C4-2B (cell line): ENCODE data around the gene CWF19L2.
"Not testable (repeated sequence)": the region's sequence is repeated elsewhere in the genome, so short reads cannot be mapped to it uniquely, and the experiment has no call there.

Experiments
- H3K27ac ChIP-seq: fragments of 450-650 bp; 2 replicates; pipeline ENCODE4 v1.5.1; 2017
- ZFX ChIP-seq: fragments of 450-650 bp; IDR thresholded peaks from 2 replicates; pipeline ENCODE4 v1.6.1; 2017
- TF ChIP-seq, protein P1 (sequence below): fragments of 450-650 bp; conservative IDR thresholded peaks from 2 replicates; pipeline ENCODE4 v1.5.1; 2017; ENCODE audit warnings: mild to moderate bottlenecking

Gene CWF19L2

DNA sequence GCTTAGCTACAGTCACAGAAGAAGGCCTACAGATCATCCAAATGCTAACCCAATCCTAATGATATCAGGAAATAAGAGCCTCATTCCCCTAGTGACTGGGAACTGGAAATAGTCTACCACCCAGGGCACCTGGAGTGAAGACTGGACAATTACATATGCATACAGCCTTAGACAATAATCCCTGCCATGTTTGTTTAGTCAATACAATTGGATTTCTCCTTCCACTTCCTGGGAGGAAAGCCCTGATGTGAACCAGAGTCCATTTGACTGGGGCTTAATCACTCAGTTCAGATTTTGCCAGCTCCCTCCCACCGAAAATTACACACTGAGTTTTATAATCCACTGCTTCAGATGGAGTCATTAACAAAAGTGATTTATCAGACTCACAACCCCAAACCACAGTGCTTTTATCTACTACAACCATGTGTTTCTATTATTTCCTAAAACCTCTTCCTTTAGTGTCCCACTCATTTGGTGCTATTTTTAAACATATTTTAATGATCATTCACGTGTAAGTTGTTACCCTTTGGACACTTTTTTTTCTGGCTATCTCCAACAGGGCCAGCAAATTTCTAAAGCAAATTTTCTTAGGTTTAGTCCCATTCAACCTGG lies 29.9 kb downstream of the CWF19L2 start:
- TF ChIP-seq, protein P1, sequence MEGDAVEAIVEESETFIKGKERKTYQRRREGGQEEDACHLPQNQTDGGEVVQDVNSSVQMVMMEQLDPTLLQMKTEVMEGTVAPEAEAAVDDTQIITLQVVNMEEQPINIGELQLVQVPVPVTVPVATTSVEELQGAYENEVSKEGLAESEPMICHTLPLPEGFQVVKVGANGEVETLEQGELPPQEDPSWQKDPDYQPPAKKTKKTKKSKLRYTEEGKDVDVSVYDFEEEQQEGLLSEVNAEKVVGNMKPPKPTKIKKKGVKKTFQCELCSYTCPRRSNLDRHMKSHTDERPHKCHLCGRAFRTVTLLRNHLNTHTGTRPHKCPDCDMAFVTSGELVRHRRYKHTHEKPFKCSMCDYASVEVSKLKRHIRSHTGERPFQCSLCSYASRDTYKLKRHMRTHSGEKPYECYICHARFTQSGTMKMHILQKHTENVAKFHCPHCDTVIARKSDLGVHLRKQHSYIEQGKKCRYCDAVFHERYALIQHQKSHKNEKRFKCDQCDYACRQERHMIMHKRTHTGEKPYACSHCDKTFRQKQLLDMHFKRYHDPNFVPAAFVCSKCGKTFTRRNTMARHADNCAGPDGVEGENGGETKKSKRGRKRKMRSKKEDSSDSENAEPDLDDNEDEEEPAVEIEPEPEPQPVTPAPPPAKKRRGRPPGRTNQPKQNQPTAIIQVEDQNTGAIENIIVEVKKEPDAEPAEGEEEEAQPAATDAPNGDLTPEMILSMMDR = no peak
- no peak for TF ChIP-seq ZFX
- no peak overlapping the region for H3K27ac ChIP-seq

DNA sequence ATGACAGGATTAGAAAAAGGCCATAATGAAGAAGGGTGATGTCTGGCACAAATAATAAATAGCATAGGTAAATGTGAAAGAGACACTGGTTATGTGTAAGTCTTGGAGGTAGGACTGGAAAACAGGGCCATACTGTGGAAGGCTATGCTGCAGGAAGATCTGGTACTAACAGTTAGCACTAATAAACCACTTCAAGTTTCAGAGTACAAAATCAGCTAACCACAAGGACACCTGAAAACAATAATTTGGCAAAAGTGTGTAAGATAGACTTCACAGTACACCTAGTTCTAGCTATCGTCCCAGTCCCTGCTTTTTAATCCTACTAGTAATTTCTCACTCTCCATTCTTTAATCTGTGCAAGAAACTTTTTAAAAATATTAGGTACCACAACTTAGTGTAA lies 44.3 kb downstream of the CWF19L2 start:
- TF ChIP-seq, protein P1 = no peak
- TF ChIP-seq ZFX = no peak
- H3K27ac ChIP-seq = no peak overlapping the region

DNA sequence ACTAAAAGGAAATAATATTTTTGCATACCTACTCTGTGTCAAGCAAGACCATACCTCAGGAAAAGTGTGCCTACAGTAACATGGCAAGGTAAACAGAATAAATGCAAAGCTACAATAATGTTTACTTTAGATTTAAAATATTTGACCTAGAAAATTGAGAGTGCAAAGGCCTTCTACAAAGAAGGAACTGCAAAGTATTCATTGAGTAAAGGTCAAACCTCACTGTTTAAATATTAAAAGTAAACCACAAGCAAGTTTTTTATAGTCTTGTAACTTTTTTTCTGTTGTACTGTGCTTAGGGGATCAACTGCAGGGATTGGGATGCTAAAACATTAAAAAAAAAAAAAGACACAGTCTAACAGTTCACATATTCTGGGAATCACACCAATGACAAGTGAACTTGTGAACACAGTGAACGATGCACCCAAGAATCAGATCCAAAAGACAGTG lies 48.8 kb downstream of the CWF19L2 start:
- H3K27ac ChIP-seq = no peak overlapping the region
- TF ChIP-seq, protein P1 = no peak
- TF ChIP-seq ZFX = no peak

DNA sequence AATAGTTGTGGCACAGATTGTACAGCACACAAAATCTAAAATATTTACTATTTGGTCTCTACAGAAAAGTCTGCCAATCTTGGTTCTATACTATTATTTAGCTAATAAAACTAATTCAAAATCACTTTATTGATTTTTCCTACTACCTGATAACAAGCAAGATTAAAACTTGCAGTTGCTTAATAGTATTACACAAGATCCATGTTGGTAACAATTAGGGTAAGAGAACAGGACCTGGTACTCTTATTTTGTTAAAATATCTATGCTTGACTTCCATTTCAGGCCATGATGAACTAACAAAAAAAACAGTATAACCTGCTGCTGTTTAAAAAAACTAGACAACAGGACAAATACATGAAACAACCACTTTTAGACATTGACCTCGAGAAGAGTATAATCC lies 52.4 kb downstream of the CWF19L2 start:
- TF ChIP-seq, protein P1 = no peak
- no peak for TF ChIP-seq ZFX
- no peak overlapping the region for H3K27ac ChIP-seq

DNA sequence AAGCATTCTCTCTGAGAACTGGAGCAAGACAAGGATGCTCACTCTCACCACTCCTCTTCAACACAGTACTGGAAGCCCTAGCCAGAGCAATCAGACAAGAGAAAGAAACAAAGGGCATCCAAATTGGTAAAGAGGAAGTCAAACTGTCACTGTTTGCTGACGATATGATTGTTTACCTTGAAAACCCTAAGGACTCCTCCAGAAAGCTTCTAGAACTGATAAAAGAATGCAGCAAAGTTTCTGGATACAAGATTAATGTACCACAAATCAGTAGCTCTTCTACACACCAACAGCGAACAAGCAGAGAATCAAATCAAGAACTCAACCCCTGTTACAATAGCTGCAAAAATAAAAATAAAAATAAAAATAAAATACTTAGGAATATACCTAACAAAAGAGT lies 56.5 kb downstream of the CWF19L2 start:
- not testable (repeated sequence) for H3K27ac ChIP-seq

DNA sequence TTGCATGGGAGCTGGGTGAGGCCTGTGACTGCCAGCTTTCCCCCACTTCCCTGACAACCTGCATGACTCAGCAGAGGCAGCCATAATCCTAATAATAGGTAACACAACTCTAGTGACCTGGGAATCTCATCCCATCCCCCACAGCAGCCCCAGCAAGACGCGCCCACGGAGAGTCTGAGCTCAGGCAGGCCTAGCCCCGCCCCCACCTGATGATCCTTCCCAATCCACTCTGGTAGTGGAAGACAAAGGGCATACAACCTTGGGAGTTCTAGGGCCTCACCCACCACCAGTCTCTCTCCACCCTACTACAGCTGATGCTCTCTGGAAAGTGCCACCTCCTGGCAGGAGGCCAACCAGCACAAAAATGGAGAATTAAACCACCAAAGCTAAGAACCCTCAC lies 60.3 kb downstream of the CWF19L2 start:
- TF ChIP-seq, protein P1 = no peak
- TF ChIP-seq ZFX = no peak
- H3K27ac ChIP-seq = no peak overlapping the region; the same call in 1 of the 2 replicates

DNA sequence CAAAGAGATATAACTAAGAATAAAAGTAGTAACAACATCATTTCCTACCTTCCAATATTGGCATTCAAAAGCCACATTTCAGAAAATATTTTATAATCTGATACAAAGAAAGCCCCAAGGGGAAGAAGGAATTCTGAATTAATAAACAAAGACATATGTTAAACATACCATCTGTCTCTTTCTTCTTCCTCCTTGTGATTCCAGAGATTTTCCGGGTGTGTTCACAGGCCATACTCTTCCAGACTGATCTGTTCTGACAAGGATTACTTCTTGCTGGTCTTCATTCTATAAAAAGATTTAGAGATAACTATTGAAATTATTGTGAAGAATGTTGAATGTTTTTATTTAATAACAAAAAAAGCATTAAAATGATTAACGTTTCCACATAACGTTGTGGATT lies 65.0 kb downstream of the CWF19L2 start:
- TF ChIP-seq, protein P1 = no peak
- no peak for TF ChIP-seq ZFX
- no peak overlapping the region for H3K27ac ChIP-seq

DNA sequence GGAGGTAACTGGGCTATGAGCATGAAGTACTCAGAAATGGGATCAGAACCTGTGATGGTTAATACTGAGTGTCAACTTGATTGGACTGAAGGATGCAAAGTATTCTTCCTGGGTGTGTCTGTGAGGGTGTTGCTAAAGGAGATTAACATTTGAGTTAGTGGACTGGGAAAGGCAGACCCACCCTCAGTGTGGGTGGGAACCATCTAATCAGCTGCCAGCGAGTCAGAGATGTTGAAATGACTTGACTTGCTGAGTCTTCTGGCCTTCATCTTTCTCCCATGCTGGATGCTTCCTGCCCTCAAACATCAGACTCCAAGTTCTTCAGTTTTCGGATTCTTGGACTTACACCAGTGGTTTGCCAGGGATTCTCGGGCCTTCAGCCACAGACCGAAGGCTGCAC lies 66.9 kb downstream of the CWF19L2 start:
- not testable (repeated sequence) for H3K27ac ChIP-seq
